IPS-18c (cell line): ENCODE results near the gene C16orf95.

Experiments
- H3K4me3 ChIP-seq: 2 replicates; pipeline ENCODE4 v1.7.0; 2013; ENCODE audit warnings: low read depth, mild to moderate bottlenecking, low read length, moderate library complexity; ENCODE audit not compliant: insufficient read depth
- H3K9me3 ChIP-seq: one replicate; pipeline ENCODE4 v1.6.1; 2013; ENCODE audit warnings: mild to moderate bottlenecking, low read length, moderate library complexity; ENCODE audit not compliant: control insufficient read depth, insufficient read depth

C16orf95 gene

DNA sequence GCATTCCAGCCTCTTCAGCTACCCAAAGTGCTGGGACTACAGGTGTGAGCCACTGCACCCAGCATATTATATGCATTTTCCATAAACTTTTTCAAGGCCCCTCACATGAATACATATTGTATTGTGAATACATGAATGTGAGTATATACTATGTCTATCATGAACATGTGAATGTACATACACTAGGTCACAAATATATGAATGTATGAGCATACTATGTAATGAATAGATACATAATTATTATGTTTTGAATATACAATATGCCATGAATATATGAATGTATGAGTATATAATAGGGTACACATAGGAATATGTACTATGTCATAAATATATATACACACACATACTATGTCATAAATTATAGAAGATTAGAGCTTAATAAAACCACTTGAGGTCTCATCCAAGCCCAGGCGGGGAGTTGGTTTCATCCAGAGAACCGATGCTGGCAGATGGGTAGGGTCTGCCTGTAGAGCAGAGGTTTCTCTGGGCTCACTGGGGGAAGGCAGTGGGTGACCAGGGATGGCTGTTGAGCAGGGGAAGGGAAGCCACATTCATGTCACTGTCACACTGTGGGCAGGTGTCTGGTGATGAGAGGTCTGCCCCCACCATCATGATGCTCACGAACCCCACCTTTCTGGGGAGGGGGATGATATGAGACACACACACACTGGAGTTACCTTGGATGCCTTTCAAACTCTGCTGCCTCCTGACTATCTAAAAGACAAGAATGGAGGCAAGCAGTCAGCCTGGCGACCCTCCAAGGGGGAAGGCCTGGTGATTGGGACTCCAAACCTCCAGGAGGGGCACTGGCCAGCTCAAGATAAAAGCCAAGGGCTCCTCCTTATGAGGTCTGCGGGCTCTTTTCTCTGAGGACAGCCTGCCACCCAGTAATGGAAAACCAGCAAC, 7.3 kb downstream of the C16orf95 start:
- no peak overlapping the region for H3K4me3 ChIP-seq
- no peaks in the 10 kb centered on the region for H3K9me3 ChIP-seq

GRCh38 chr16:87308826-87309225, 8.4 kb downstream of the C16orf95 start:
- no peaks in the 10 kb centered on the region for H3K9me3 ChIP-seq
- no peak overlapping the region for H3K4me3 ChIP-seq

DNA sequence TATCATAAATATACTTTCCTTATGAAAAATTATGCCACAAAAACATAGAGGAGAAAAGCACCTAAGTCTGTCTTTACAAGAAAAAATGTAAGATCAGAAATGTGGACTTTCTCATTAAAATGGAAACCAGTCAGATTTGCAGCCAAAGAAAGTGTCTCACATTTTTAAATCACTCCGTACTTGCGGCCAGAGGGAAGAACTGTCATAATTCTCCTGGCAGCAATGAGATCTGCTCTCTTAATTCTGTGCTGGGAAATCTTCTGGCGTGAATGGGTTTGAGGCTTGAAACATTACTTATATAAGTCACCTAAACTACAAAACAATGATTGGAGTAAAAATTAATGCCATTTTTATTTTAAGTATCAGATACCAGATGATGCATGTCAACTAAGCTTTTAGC, 10.7 kb downstream of the C16orf95 start:
- H3K9me3 ChIP-seq, result no peaks in the 10 kb centered on the region
- no peak overlapping the region for H3K4me3 ChIP-seq

GRCh38 chr16:87305505-87306391, 11.4 kb downstream of the C16orf95 start:
- H3K9me3 ChIP-seq, result no peaks in the 10 kb centered on the region
- H3K4me3 ChIP-seq, result no peak overlapping the region

DNA sequence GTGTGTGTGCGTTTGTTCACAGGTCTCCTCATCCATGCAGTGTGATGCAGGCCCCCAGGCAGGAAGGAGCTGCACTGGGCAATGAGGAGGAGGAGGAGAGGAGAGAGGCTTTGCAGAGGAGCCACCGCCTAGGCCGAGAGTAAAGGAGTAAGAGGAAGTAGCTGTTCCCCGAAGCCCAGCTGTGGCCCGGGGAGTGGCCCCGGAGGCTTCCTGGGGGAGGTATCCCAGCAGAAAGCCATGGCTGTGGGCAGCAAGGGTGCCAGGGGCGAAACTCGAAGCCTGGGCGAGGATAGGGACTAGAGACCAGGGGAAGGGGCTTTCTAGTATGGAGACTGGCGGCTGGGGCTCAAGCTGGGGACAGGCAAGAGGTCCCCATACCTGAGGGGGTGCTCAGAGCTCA, 12.2 kb downstream of the C16orf95 start:
- Histone ChIP-seq H3K4me3 (no peak overlapping the region), H3K9me3 (no peaks in the 10 kb centered on the region)

- Histone ChIP-seq H3K9me3 (no peaks in the 10 kb centered on the region), H3K4me3 (no peak overlapping the region)
Observed at GRCh38 chr16:87303962-87304521, 13.2 kb downstream of the C16orf95 start.

DNA sequence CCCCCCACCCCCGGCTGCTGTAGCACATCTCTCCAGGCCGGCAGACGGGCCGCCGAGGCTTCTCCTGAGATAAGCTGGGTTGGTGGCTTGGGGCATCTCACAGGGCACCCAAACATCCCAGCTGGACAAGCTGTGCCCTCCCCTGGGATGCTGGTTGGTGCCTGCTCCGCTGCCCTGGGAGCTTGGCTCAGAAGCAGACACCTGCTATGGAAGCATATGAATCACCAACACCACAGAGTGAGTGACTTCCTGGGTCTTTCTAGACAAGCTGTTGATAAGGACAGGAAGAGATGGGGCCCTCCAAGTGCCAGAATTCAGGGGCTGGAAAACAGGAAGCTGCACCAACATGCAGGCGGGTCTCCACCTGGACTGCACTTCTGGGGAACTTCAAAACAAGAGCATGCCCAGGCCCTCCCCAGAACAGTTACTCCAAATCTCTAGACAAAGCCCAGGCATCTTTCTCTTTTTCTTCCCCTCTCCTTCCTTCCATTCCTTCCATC, 13.7 kb downstream of the C16orf95 start:
- H3K9me3 ChIP-seq, result no peaks in the 10 kb centered on the region
- H3K4me3 ChIP-seq, result no peak overlapping the region

DNA sequence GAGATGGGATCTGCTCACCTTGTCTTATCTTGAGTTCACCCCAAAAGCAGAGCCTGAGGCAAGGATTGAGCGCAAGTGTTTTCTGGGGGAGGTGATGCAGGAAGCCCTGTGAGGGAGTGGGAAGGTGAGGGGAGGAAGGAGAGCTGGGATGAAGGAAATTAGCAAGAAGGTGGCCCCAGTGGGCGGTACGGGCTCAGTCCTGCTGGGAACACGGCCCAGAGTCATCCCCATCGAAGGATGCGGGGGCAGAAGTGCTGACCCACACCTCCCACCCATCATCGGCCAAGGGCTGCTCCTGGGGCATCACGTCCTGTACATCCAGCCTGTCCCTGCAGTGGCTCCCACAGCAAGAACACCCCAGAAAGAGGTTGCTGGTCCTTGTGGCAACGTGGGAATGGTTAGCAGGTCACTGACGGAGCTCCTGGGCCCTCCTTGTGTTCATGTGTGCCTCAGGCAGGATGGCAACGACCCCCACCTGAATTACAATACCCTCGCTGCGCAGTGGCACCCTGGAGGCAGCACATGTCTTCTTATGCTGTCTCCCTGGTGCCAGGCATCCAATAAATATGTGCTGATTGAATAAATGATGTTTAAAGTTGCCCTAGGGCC, 18.2 kb downstream of the C16orf95 start:
- Histone ChIP-seq H3K9me3 (no peaks in the 10 kb centered on the region), H3K4me3 (no peak overlapping the region)

DNA sequence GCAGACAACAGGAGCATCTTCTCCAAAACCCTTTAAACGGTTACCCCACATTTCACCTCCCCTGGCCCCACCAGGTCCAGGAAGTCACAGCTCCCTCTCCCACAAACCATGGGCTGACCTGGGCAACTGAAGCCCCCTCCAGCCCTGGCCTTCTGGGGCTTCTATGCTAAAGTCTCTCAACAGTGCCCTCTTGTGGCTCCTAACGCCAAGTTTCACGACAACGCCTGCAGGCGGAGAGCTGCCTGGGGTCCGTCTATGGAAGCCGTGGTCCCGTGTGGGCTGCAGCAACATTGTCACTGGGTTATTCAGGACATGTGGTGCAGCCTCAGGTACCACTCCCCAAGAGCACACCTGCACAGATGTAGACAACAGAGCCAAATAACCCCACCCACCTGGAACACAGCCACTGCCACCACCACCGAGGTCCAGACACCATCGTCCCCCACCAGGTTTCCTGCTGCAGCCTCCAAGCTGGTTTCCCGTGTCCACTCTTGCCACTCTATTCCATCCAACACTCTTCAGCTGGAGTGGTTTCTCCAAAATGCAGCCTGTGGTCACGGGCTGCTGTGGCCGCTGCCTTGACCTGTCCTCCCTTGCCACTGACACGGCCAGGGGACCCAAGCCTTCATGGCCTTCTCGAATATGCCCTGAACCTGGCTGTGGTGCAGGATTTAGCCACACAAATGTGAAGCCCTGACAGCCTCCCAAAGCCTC, 19.1 kb downstream of the C16orf95 start:
- Histone ChIP-seq H3K9me3 (no peaks in the 10 kb centered on the region), H3K4me3 (no peak overlapping the region)

DNA sequence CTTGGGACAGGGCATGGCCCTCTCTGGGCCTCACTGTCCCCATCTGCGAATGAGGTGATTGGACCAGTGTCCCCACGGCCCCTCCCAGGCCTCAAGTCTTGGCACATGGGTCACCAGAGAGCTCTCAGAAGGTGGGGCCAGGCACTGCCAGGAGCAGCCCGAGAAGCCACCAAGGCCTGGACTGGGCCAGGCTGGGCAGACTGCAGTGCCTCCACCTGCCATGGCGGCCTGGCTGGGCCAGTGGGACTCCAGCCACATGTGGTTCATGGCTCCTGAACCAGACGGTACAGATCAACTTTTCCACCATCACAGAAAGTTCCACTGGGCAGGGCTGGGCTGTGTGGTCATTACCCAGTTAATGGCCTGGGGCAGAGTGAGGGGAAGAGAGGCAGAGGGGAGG, 19.8 kb downstream of the C16orf95 start:
- H3K9me3 ChIP-seq, result no peaks in the 10 kb centered on the region
- no peak overlapping the region for H3K4me3 ChIP-seq

- no peak overlapping the region for H3K4me3 ChIP-seq
- no peaks in the 10 kb centered on the region for H3K9me3 ChIP-seq
Observed at GRCh38 chr16:87295661-87296531, 21.3 kb downstream of the C16orf95 start.

- Histone ChIP-seq H3K4me3 (no peak overlapping the region), H3K9me3 (no peaks in the 10 kb centered on the region)
Observed at GRCh38 chr16:87295259-87295658, 21.9 kb downstream of the C16orf95 start.

DNA sequence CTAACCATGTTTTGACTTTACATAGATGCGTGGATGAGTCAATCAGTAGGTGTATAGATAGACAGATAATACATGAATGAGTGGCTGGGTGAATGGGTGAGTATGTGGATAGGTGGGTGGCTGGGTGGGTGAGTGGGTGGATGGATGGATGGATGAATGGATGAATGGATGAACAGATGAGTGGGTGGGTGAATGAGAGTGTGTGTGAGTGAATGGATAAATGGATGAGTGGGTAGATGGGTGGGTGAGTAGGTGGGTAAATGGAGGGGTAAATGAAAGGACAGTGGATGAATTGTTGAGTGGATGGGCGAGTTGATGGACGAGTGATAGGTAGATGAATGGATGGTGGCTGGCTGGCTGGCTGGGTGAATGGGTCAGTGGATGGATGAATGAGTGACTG, 23.2 kb downstream of the C16orf95 start:
- Histone ChIP-seq H3K4me3 (no peak overlapping the region), H3K9me3 (no peaks in the 10 kb centered on the region)

GRCh38 chr16:87291944-87292343, 25.2 kb downstream of the C16orf95 start:
- Histone ChIP-seq H3K4me3 (no peak overlapping the region), H3K9me3 (no peaks in the 10 kb centered on the region)

DNA sequence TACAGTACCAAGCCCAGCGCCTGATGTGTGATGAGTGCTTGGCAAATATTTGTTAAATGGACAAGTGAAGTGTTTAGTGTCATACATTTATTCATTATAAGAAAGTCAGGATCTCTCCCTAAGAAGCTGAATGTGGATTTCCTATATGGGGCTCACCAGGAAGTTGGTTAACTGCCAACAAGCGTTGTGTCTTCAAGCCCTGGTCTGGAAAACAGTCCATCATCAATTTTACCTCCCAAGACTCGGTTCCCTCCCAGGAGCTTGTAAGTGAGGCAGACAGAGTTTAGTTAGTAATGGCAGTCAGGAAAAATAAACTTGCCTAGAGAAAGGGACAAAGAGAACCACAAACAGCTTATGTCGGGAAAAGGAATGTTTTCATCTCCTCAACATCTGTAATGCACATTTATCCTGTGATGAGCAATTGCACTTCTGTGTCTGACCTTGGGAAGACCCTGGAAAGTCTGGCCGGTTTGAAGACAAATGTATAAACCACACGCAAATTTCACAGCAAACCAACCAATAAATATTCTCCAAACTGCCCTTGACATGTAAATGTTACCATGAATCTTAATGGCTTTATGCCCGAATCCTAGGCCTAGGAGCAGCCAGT, 28.3 kb downstream of the C16orf95 start:
- Histone ChIP-seq H3K9me3 (no peaks in the 10 kb centered on the region), H3K4me3 (no peak overlapping the region)
